NCI-H128 (cell line): ENCODE results near the gene PXDC1.
"Not testable (repeated sequence)": the region's sequence is repeated elsewhere in the genome, so short reads cannot be mapped to it uniquely, and the experiment has no call there.

Experiments used
- DNase-seq: peaks from one replicate; lab custom pipeline; 2025; ENCODE audit not compliant: unreplicated experiment; lab: John Stamatoyannopoulos, UW

Gene PXDC1

DNA sequence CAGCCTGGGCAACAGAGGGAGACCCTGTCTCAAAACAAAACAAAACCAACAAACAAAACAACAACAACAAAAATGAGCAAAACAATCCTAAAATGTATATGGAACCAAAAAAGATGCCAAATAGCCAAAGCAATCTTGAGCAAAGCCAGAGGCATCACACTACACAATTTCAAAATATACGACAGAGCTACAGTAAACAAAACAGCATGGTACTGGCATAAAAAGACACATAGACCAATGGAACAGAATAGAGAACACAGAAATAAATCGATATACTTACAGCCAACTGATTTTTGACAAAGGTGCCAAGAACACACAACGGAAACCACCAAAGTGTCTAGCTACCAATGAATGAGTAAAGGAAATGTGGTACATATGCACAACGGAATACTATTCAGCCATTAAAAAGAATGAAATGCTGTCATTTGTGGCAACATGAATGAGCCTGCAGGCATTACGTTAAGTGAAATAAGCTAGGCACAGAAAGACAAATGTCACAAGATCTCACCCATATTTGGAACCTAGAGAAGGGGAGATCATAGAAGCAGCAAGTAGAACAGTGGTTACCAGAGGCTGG is 16.4 kb downstream of the PXDC1 start:
- no peak for DNase-seq

- no peak for DNase-seq
Observed at GRCh38 chr6:3734023-3734422, 17.5 kb downstream of the PXDC1 start.

DNA sequence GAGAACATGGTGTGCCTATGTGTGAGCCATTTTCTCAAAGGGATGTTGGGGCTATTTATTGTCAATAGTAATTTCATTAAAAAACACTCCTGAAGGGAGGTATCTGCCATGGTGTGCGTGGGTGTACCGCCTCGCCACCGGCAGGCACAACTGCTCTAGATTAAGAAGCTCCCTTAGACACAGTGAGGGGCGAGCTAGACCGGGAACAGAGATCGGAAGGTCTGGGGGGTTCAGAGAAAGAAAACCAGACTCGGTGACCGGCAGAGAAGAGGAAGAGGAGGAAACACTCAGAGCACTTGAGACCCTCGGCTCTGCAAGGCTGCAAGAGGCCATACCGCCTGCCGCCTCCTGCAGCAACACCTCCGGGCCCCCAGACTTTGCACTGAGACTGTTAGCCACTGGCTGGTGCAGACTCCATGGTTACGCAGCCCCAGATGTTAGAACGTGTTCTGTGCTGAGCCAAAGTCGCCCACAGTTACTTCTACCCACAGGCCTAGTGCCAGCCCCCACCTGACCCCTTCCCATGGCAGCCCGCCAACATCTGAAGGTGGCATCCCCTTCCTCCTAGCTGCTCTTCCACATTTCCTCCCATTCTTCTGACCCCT is 18.1 kb downstream of the PXDC1 start:
- no peak for DNase-seq

- DNase-seq = no peak
Observed at GRCh38 chr6:3732345-3733141, 19.0 kb downstream of the PXDC1 start.

DNA sequence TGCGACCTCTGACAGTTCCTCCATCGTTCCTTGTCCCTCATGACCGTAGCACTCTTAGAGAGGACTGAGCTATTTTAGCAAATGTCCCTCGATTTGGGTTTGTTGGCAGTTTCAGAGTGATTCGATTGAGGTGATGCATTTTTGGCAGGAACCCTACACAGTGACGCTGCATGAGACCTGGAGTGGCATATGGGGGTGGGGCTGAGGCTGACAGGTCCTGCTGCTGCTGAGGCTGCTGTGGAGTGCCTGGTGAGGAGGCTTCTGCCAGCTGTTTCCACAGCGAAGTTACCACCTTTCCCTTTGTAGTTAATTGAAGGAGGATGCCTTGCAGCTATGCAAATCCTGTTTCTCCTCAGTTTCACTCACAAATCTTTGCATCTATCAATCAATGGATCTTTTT is 19.8 kb downstream of the PXDC1 start:
- DNase-seq = no peak

GRCh38 chr6:3729603-3730344 is 21.7 kb downstream of the PXDC1 start:
- DNase-seq = no peak

DNA sequence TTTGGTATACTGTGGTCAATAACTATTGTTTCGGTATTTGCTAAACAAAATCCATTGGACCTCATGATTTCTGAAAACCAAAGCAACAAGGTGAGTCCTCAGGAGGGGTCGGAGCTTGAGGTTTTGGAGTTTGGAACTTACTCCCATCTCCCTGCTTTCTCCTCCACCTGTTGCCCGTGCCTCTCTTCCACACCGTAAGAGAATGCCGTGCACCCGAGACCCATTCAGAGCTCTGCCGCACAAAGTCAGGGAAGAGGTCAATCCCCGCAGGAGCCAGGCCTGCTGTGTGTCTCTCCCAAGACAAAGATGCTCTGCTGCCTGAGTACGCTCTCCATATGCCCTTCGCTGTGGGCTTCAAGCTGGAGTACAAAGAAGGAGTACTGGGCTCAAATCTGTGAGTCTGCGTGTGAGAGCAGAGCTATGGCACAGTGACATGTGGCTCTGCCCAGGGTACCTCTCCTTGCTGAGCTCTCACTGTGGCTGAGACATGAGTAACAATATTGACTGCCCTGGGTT is 23.9 kb downstream of the PXDC1 start:
- DNase-seq = no peak

DNA sequence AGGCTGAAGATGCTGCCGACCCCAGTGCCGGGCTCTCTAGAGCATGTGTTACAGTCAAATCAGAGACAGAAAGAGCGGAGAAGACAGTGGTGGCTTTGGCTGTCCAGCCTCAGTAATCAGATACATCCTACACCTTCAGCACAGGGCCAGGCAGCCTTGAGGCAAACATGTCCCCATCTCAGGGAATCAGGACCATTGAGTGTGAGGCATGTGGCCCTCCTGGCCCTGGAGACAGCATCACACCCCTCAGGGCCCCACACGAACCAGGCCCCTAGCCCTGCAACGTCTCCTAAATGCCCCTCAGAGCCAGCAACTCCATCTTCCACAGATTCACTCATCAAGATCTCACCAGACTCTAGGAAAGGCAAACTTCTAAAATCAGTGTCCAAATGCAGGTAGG is 24.5 kb downstream of the PXDC1 start:
- no peak for DNase-seq

DNA sequence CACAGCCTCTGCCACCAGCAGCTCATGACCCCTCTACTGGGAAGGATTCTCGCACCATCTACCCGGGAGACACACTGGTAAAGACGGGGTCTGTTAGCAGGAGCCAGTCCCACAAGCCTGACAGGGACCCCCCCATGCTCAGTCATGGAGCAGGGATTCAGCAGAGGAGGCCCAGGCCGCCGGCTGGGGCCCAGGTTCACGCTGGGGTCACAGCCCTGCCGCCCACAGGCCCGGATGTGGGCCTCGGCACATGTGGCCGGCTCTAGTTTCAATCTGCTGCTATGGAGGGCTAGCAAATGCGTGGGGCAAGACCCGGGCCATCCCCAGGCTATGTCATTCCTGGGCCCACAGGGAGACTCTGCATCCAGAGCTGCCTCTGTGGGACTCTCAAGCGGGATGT is 25.1 kb downstream of the PXDC1 start:
- no peak for DNase-seq

DNA sequence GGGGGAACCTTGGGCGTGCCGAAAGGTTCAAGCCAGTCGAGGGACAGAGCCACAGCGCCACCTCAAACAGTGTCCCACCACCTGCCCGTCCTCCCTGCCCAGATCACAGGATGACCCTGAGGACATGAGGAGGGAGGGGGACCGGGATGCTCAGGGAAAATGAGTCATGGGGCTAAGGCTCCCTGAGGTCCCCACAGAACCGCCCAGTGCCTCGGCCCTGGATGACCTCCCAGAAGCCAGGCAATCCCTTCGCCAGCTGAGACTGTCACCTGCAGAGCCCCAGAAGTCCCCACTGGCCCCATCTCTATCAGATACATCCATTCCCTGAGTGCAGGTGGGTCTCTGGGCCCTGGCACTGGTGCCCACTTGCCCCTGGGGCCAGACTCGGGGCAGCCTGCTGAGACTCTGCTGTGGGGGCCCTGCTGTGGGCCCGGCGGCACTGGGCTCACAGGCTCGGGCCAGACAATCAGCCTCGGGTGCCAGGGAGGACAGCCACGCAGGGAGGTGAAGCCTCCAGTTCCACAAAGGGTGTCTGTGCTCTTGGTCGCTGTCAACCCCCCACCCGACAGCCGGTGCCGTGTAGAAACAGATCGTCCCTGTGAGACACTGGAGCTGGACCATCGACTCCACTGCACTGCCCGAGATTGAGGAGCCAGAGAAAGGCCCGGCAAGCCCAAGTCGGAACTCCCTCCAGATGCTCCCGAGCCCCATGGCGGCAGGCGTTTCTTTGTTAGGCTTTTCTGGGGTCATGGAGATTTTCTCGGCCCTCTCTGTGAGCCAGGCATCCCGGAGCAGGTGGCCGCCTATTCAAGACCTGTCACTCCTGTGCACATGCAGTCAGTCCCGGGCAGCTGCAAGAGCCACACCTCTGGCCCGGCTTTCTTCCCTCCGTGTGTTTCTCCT is 26.1 kb downstream of the PXDC1 start:
- DNase-seq = no peak

DNA sequence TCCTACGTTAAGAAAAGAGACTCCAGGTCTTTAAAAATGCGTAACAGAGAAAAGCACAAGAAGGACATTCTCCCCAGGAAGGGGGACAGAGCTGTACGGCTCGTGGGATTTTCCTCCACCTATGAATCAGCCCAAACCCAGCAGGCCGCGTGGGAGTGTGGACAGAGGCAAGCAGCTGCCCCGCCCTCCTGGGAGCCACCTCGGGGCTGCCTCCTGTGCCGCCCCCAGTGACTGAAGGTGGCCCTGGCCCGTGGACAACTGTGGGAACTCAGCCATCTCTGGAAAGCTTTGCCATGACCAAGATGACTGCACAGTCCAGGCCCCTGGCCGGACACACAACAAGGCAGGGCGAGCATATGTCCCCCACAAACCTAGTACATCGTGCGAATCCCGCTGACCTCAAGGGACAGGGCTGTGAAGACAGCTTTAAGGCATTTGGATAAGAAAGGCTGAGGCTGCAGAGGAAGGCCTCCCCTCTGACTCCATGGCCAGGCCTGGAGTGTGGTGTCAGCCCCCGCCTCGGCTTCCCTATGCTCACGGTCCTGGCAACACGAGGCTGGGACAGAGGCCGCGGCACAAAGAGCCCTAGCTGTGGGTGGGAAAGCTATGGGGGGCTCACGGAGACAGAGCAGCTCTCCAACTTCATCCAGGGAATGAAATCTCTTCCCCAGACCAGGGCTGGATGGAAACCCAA is 26.9 kb downstream of the PXDC1 start:
- no peak for DNase-seq

- DNase-seq = no peak
Observed at GRCh38 chr6:3723966-3724365, 27.5 kb downstream of the PXDC1 start.

DNA sequence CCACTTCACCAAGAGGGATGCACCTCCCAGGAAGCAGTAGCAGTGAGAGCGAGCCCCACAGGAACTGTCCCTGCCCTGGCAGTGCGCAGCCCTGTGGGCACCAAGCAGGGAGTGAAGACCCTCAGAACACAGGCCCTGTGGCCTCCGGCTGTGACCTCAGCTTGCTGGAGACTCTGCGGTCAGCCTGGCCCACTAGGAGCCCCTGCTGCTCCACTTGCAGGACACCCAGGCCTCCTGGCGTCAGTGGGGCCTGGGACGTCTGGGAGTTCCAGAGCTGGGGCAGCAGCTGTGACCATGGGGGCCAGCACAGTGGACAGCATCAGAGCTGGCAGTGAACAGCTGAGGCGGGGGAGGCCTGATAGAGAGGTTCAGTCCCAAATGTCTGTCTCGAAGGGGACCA is 28.3 kb downstream of the PXDC1 start:
- no peak for DNase-seq

DNA sequence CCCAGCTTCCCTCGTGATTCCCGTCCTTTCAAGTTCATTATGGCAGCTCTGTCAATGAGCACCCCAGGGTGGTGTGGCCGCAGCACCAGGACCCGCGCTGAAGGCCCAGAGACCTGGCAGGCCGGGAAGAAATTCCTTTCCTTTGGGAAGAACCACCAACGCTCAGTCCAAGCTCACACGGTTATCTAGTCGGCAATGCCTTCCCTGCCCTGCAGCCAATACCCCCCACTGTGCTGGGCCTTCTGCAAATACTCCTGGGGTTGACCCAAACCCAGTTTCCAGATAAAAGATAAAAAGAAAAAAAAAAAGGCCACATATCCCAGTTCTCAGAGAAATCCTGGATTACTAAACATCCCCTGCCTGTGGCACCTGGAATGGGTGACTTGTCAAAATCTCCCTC is 28.7 kb downstream of the PXDC1 start:
- no peak for DNase-seq

DNA sequence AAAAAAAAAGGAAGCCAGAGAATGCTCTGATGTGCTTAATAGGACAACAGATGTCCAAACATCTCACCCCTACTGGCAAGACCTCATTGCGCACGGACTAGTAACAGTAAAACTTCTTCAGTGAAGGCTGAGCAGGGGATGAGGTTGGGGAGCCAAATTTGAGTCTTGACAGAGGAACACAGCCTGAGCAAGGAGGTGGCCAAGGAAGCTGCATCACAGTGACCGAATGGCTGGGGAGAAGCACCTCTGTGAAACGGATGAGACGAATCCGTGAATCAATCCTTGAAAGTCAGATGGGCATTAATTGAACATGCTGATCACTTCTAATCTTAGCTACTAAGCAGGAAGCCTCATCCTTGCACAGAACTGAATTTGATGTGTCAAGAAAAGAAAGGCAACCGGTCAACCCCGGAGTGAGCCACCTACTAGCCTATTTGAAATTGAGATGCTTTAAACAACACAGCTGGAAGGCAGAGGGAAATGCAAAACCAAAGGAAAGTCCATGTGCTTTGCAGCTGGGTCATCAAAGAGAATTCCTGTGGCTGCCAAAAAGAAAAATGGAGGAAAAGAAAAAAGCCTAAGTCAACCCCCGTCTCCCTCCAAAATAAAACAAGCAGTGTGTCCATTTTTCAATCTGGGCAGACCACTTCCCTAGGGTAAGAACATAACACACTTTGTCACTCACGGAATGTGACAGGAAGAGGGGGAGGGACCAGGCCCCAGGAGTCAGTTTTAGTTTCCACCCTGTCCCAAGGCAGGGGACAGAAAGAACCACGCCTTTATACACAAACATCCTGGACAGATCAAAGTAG is 29.5 kb downstream of the PXDC1 start:
- DNase-seq = no peak

- not testable (repeated sequence) for DNase-seq
Observed at GRCh38 chr6:3720770-3721169, 30.7 kb downstream of the PXDC1 start.

DNA sequence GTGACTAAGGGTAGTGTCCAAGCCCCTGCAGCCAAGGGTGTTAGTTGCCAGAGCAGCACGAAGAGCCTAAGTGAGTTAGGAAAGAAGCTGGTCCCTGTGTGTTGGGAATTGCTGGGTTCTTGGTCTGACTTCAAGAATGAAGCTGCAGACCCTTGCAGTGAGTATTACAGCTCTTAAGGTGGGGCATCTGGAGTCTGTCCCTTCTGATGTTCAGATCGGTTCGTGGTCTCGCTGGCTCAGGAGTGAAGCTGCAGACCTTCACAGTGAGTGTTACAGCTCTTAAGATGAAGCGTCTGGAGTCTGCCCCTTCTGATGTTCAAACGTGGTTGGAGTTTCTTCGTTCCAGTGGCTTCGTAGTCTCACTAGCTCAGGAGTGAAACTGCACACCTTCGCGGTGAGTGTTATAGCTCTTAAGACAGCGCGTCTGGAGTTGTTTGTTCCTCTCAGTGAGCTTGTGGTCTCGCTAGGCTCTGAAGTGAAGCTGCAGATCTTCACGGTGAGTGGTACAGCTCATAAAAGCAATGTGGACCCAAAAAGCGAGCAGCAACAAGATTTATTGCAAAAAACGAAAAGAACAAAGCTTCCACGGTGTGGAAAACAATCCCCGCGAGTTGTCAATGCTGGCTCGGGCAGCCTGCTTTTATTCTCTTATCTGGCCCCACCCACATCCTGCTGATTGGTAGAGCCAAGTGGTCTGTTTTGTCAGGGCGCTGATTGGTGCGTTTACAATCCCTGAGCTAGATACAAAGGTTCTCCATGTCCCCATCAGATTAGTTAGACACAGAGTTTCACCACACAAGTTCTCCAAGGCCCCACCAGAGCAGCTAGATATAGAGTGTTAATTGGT is 31.8 kb downstream of the PXDC1 start:
- DNase-seq = no peak

DNA sequence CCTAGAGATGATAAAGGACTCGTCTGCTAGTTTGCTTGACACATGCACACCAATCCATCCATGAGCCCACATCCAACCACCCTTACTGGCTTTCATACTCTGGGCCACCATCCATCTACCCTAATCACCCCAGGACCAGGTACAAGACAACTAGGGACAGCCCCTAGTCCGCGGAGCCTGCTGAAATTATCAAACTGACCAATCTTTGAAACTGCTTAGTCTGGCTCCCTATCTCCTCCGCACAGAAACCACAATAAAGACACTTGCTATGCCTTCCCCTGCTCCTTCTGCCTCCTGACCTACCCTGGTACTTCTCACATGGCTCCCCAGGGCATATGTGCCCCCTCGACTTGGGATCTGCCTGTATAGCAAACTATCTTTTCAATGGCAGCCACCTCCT is 33.1 kb downstream of the PXDC1 start:
- DNase-seq = no peak
